HEK293 (cell line): ENCODE measurements around the gene HACD3.

Source experiments
- GFI1B ChIP-seq: fragments of 450-650 bp; formaldehyde crosslinking; IDR thresholded peaks from 2 replicates; pipeline ENCODE4 v1.5.1; 2016; ENCODE audit warnings: missing biosample characterization, missing genetic modification characterization
- PRDM1 ChIP-seq: fragments of 450-650 bp; formaldehyde crosslinking; IDR thresholded peaks from 2 replicates; pipeline ENCODE4; 2016; ENCODE audit warnings: missing biosample characterization, missing genetic modification characterization
- RBAK ChIP-seq: fragments of 450-650 bp; formaldehyde crosslinking; IDR thresholded peaks from 2 replicates; pipeline ENCODE4 v1.5.1; 2016; ENCODE audit warnings: missing biosample characterization, missing genetic modification characterization
- REPIN1 ChIP-seq: fragments of 450-650 bp; formaldehyde crosslinking; IDR thresholded peaks from 2 replicates; pipeline ENCODE4 v1.5.1; 2017; ENCODE audit warnings: missing biosample characterization, missing genetic modification characterization, low read depth
- SCRT2 ChIP-seq: fragments of 450-650 bp; formaldehyde crosslinking; IDR thresholded peaks from 2 replicates; pipeline ENCODE4 v1.5.1; 2016; ENCODE audit warnings: missing biosample characterization, missing genetic modification characterization
- ZBTB17 ChIP-seq: fragments of 450-650 bp; formaldehyde crosslinking; IDR thresholded peaks from 2 replicates; pipeline ENCODE4 v1.5.1; 2016; ENCODE audit warnings: missing biosample characterization, missing genetic modification characterization
- ZNF114 ChIP-seq: fragments of 450-650 bp; formaldehyde crosslinking; IDR thresholded peaks from 2 replicates; pipeline ENCODE4 v1.5.0; 2017; ENCODE audit warnings: missing biosample characterization, missing genetic modification characterization
- ZNF341 ChIP-seq: fragments of 450-650 bp; formaldehyde crosslinking; IDR thresholded peaks from 2 replicates; pipeline ENCODE4; 2016; ENCODE audit warnings: low read depth, missing biosample characterization, missing genetic modification characterization
- ZNF354C ChIP-seq: fragments of 450-650 bp; formaldehyde crosslinking; IDR thresholded peaks from 2 replicates; pipeline ENCODE4 v1.5.1; 2016; ENCODE audit warnings: missing biosample characterization, missing genetic modification characterization, low read depth, borderline replicate concordance
- ZNF433 ChIP-seq: fragments of 450-650 bp; formaldehyde crosslinking; IDR thresholded peaks from 2 replicates; pipeline ENCODE4 v1.5.1; 2016; ENCODE audit warnings: missing biosample characterization, missing genetic modification characterization, low read depth
- ZNF473 ChIP-seq: fragments of 450-650 bp; formaldehyde crosslinking; IDR thresholded peaks from 2 replicates; pipeline ENCODE4 v1.5.1; 2017; ENCODE audit warnings: missing biosample characterization, missing genetic modification characterization
- ZNF530 ChIP-seq: fragments of 450-650 bp; formaldehyde crosslinking; IDR thresholded peaks from 2 replicates; pipeline ENCODE4 v1.5.1; 2016; ENCODE audit warnings: low read depth, missing biosample characterization, missing genetic modification characterization
- ZNF544 ChIP-seq: fragments of 450-650 bp; formaldehyde crosslinking; IDR thresholded peaks from 2 replicates; pipeline ENCODE4 v1.5.0; 2017; ENCODE audit warnings: missing biosample characterization, missing genetic modification characterization
- ZNF621 ChIP-seq: fragments of 450-650 bp; formaldehyde crosslinking; IDR thresholded peaks from 2 replicates; pipeline ENCODE4 v1.5.1; 2017; ENCODE audit warnings: missing biosample characterization, missing genetic modification characterization
- ZNF747 ChIP-seq: fragments of 450-650 bp; formaldehyde crosslinking; IDR thresholded peaks from 2 replicates; pipeline ENCODE4 v1.5.1; 2016; ENCODE audit warnings: missing biosample characterization, missing genetic modification characterization
- ZNF76 ChIP-seq: fragments of 450-650 bp; formaldehyde crosslinking; IDR thresholded peaks from 2 replicates; pipeline ENCODE4; 2016; ENCODE audit warnings: low read depth, missing biosample characterization, missing genetic modification characterization, borderline replicate concordance
- ZNF837 ChIP-seq: fragments of 450-650 bp; formaldehyde crosslinking; IDR thresholded peaks from 2 replicates; pipeline ENCODE4 v1.5.1; 2016; ENCODE audit warnings: missing biosample characterization, missing genetic modification characterization
- ZSCAN16 ChIP-seq: fragments of 450-650 bp; formaldehyde crosslinking; IDR thresholded peaks from 2 replicates; pipeline ENCODE4 v1.5.1; 2016; ENCODE audit warnings: missing biosample characterization, missing genetic modification characterization
- ZSCAN4 ChIP-seq: fragments of 450-650 bp; formaldehyde crosslinking; IDR thresholded peaks from 2 replicates; pipeline ENCODE4 v1.5.1; 2017; ENCODE audit warnings: missing biosample characterization, missing genetic modification characterization
- TF ChIP-seq, protein P1 (sequence below): fragments of 450-650 bp; formaldehyde crosslinking; IDR thresholded peaks from 2 replicates; pipeline ENCODE4 v1.5.1; 2016; ENCODE audit warnings: missing biosample characterization, missing genetic modification characterization, borderline replicate concordance
- TF ChIP-seq, protein P2 (sequence below): fragments of 450-650 bp; formaldehyde crosslinking; IDR thresholded peaks from 2 replicates; pipeline ENCODE4 v1.5.1; 2016; ENCODE audit warnings: missing biosample characterization, missing genetic modification characterization
- TF ChIP-seq, protein P3 (sequence below): fragments of 450-650 bp; formaldehyde crosslinking; IDR thresholded peaks from 2 replicates; pipeline ENCODE4 v1.5.1; 2016; ENCODE audit warnings: missing biosample characterization, missing genetic modification characterization
- TF ChIP-seq, protein P4 (sequence below): fragments of 450-650 bp; formaldehyde crosslinking; IDR thresholded peaks from 2 replicates; pipeline ENCODE4 v1.5.1; 2016; ENCODE audit warnings: missing biosample characterization, missing genetic modification characterization, borderline replicate concordance
- TF ChIP-seq, protein P5 (sequence below): fragments of 450-650 bp; formaldehyde crosslinking; IDR thresholded peaks from 2 replicates; pipeline ENCODE4 v1.5.1; 2017; ENCODE audit warnings: missing biosample characterization, missing genetic modification characterization

The HACD3 gene

DNA sequence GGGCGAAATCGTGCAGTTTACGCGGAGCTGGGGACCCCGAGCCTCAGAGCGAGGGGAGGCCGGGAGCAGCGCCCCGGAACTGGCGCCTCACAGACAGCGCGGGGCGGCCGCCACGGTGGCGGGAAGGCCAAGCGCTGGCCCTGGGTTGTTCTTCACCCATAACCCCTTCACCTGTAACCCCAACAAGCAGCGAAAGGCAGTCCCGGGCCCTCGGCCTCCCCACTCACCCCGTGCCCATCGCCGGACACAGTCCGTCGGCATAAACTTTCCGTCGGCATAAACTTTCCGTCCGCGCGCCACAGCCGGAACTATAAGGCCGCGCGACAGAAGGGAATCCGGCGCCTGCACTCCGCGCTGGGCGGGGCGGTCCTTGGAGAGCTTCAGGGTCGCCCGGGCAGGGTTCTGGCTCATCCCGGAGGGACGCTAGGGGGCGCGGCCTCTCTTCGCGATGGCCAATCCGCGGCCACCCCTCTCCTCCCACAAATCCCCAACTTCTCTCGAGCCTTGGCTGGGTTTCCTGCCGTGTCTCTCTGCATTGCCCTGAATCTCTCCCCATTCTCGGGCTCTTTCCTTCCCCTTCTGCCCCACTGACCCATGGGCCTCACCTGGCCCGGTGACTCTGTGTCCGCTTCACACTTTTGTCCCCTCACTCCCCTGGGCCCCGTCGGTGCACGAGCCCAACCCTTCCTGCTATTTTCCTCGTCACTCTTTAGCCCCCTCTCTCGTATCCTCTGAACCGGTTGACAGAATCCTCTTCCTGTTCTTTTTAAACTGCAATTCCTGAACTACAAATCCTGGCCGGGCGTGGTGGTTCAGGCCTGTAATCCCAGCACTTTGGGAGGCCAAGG lies 80.8 kb downstream of the HACD3 start, which contains the start of gene INTS14 (continued):
- TF ChIP-seq ZNF621: no peak
- peak; percentile 52 for TF ChIP-seq GFI1B
- TF ChIP-seq, protein P1, sequence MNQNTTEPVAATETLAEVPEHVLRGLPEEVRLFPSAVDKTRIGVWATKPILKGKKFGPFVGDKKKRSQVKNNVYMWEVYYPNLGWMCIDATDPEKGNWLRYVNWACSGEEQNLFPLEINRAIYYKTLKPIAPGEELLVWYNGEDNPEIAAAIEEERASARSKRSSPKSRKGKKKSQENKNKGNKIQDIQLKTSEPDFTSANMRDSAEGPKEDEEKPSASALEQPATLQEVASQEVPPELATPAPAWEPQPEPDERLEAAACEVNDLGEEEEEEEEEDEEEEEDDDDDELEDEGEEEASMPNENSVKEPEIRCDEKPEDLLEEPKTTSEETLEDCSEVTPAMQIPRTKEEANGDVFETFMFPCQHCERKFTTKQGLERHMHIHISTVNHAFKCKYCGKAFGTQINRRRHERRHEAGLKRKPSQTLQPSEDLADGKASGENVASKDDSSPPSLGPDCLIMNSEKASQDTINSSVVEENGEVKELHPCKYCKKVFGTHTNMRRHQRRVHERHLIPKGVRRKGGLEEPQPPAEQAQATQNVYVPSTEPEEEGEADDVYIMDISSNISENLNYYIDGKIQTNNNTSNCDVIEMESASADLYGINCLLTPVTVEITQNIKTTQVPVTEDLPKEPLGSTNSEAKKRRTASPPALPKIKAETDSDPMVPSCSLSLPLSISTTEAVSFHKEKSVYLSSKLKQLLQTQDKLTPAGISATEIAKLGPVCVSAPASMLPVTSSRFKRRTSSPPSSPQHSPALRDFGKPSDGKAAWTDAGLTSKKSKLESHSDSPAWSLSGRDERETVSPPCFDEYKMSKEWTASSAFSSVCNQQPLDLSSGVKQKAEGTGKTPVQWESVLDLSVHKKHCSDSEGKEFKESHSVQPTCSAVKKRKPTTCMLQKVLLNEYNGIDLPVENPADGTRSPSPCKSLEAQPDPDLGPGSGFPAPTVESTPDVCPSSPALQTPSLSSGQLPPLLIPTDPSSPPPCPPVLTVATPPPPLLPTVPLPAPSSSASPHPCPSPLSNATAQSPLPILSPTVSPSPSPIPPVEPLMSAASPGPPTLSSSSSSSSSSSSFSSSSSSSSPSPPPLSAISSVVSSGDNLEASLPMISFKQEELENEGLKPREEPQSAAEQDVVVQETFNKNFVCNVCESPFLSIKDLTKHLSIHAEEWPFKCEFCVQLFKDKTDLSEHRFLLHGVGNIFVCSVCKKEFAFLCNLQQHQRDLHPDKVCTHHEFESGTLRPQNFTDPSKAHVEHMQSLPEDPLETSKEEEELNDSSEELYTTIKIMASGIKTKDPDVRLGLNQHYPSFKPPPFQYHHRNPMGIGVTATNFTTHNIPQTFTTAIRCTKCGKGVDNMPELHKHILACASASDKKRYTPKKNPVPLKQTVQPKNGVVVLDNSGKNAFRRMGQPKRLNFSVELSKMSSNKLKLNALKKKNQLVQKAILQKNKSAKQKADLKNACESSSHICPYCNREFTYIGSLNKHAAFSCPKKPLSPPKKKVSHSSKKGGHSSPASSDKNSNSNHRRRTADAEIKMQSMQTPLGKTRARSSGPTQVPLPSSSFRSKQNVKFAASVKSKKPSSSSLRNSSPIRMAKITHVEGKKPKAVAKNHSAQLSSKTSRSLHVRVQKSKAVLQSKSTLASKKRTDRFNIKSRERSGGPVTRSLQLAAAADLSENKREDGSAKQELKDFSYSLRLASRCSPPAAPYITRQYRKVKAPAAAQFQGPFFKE: 0 out of 2 replicates have a peak, but pooled peaks have one; percentile 64
- TF ChIP-seq ZSCAN4 (tag by site-specific recombination): peak; percentile 85
- no peak for TF ChIP-seq ZNF433 (tag by site-specific recombination)
- TF ChIP-seq ZNF341 (tag by site-specific recombination): peak; percentile 65
- TF ChIP-seq ZBTB17 (tag by site-specific recombination): peak; percentile 99
- no peak for TF ChIP-seq RBAK
- TF ChIP-seq, protein P2, sequence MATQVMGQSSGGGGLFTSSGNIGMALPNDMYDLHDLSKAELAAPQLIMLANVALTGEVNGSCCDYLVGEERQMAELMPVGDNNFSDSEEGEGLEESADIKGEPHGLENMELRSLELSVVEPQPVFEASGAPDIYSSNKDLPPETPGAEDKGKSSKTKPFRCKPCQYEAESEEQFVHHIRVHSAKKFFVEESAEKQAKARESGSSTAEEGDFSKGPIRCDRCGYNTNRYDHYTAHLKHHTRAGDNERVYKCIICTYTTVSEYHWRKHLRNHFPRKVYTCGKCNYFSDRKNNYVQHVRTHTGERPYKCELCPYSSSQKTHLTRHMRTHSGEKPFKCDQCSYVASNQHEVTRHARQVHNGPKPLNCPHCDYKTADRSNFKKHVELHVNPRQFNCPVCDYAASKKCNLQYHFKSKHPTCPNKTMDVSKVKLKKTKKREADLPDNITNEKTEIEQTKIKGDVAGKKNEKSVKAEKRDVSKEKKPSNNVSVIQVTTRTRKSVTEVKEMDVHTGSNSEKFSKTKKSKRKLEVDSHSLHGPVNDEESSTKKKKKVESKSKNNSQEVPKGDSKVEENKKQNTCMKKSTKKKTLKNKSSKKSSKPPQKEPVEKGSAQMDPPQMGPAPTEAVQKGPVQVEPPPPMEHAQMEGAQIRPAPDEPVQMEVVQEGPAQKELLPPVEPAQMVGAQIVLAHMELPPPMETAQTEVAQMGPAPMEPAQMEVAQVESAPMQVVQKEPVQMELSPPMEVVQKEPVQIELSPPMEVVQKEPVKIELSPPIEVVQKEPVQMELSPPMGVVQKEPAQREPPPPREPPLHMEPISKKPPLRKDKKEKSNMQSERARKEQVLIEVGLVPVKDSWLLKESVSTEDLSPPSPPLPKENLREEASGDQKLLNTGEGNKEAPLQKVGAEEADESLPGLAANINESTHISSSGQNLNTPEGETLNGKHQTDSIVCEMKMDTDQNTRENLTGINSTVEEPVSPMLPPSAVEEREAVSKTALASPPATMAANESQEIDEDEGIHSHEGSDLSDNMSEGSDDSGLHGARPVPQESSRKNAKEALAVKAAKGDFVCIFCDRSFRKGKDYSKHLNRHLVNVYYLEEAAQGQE (tag by site-specific recombination): peak; percentile 84
- TF ChIP-seq PRDM1 (tag by site-specific recombination): peak; percentile 91
- TF ChIP-seq ZNF473 (tag by site-specific recombination): 0 out of 2 replicates have a peak, but pooled peaks have one; percentile 43
- TF ChIP-seq, protein P3, sequence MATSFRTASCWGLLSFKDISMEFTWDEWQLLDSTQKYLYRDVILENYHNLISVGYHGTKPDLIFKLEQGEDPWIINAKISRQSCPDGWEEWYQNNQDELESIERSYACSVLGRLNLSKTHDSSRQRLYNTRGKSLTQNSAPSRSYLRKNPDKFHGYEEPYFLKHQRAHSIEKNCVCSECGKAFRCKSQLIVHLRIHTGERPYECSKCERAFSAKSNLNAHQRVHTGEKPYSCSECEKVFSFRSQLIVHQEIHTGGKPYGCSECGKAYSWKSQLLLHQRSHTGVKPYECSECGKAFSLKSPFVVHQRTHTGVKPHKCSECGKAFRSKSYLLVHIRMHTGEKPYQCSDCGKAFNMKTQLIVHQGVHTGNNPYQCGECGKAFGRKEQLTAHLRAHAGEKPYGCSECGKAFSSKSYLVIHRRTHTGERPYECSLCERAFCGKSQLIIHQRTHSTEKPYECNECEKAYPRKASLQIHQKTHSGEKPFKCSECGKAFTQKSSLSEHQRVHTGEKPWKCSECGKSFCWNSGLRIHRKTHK (tag by site-specific recombination): no peak
- TF ChIP-seq ZNF544: no peak
- TF ChIP-seq ZNF76 (tag by site-specific recombination): peak; percentile 91
- TF ChIP-seq, protein P4, sequence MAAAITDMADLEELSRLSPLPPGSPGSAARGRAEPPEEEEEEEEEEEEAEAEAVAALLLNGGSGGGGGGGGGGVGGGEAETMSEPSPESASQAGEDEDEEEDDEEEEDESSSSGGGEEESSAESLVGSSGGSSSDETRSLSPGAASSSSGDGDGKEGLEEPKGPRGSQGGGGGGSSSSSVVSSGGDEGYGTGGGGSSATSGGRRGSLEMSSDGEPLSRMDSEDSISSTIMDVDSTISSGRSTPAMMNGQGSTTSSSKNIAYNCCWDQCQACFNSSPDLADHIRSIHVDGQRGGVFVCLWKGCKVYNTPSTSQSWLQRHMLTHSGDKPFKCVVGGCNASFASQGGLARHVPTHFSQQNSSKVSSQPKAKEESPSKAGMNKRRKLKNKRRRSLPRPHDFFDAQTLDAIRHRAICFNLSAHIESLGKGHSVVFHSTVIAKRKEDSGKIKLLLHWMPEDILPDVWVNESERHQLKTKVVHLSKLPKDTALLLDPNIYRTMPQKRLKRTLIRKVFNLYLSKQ (tag by site-specific recombination): peak; percentile 91
- TF ChIP-seq REPIN1 (tag by site-specific recombination): peak; percentile 100
- TF ChIP-seq ZSCAN16 (tag by site-specific recombination): peak; percentile 83; the same call in 1 of the 2 replicates
- no peak for TF ChIP-seq ZNF530 (tag by site-specific recombination)
- TF ChIP-seq ZNF747: no peak
- TF ChIP-seq, protein P5, sequence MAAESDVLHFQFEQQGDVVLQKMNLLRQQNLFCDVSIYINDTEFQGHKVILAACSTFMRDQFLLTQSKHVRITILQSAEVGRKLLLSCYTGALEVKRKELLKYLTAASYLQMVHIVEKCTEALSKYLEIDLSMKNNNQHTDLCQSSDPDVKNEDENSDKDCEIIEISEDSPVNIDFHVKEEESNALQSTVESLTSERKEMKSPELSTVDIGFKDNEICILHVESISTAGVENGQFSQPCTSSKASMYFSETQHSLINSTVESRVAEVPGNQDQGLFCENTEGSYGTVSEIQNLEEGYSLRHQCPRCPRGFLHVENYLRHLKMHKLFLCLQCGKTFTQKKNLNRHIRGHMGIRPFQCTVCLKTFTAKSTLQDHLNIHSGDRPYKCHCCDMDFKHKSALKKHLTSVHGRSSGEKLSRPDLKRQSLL: peak; percentile 70
- TF ChIP-seq ZNF354C (tag by site-specific recombination): no peak
- peak; percentile 93 for TF ChIP-seq SCRT2 (tag by site-specific recombination)
- TF ChIP-seq ZNF114 (tag by site-specific recombination): no peak
- TF ChIP-seq ZNF837 (tag by site-specific recombination): 0 out of 2 replicates have a peak, but pooled peaks have one; percentile 86
